Activated CD4-positive, alpha-beta T cell treated with anti-CD3 and anti-CD28 coated beads for 24 hours (primary cell): Measurements from ENCODE around the gene RRH.
"Not testable (repeated sequence)": the region's sequence is repeated elsewhere in the genome, so short reads cannot be mapped to it uniquely, and the experiment has no call there.

Experiments used
- DNase-seq, 2 donors: peaks; one replicate each; pipeline ENCODE4 v3.0.0-alpha.2; 2020; ENCODE audit warnings: low read depth in 2 of 2

RRH gene

DNA sequence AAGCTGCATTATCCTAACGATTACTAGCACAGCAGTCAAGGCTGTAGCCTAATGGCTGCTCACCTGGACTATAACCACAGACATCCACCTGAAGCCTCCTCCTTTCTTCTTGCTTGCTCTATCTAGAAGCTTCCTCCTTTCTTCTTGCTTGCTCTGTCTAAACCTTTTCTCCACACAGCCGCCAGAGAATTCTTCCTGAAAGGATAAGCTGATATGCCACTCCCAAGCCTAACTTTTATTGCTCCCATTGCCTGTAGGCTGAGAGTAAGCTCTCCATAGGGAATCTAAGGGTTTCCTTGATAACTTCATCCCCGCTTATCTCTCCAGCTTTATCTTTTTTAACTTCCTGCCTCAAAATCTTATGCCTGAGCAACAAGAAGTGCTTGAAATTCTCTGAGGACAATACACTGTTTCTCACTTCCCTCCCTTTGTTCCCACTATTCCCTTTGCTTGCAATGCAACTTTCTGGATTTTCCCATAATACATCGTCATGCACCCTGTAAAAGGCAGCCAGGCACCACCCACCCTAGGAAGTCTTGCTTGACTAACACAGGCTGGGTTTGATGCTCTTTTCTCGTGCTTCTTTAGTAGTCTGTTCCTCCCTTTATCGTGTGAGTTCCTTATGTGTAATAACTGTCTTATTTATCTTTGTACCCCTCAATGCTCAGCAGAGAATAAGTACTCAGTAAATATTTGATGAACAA lies 18.8 kb downstream of the RRH start:
- no peak for DNase-seq

DNA sequence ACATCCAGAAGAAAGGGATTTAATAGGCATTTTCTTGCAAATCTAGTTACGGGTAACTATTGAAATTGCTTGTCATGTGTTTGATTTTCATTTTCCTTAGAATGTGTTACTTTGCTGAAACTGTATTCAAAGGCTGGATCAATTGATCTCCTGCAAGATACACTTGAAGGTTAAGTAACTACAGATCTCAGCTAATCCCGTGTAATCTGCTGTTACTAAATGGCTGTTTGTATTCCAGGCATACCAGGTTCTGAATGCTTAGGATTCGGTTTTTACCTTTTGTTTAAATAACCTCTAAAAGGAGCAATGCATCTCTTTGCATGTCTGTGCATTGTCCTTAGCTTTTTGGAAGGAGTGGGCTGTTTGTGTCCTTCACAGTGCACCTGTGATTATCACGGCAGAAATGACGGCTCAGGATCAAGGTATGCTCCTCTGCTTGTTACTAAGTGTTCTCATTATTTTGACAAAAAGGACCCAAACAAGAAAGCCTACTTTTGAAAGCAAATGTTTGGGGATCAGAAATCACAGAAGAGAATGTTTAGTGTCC lies 20.2 kb downstream of the RRH start, which contains the start of gene LRIT3:
Gene LRIT3, plus strand, starts transcription at position 212 of the 547 bp plus-strand sequence. Its CDS starts 95 bp downstream, at position 307.
- DNase-seq, result no peak

DNA sequence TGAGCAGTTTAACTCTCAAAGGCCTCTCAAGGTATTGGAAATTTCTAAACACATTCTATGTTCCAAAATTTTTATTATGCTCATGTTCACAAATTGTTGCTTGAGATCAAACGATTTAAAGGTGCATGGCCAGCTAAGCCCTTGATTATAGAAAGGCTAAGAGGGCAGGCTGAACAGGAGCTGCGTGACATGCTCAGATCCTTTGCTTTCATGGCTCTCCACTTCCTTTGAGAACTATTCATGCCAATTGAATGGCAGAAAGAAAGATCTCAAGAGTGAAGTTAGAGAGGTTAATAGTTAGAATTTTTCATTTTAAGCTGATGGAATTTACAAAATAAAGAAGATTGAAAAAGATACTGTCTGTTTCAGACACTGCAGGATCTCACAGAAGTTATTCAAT lies 20.7 kb downstream of the RRH start:
- no peak for DNase-seq

DNA sequence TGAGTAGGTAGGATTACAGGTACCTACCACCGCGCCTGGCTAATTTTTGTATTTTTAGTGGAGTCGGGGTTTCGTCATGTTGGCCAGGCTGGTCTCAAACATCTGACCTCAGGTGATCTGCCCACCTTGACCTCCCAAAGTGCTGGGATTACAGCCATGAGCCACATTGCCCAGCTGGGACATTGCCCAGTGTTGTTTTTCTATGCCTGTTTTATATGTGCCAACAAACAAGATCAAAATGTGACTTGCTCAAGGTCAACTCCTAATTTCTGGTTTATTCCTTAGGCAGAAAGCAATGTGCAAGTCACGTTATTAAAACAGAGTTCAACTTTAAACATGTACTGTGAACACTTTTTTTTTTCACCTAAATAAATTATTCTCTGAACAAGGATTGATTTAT lies 22.8 kb downstream of the RRH start:
- DNase-seq, result no peak

DNA sequence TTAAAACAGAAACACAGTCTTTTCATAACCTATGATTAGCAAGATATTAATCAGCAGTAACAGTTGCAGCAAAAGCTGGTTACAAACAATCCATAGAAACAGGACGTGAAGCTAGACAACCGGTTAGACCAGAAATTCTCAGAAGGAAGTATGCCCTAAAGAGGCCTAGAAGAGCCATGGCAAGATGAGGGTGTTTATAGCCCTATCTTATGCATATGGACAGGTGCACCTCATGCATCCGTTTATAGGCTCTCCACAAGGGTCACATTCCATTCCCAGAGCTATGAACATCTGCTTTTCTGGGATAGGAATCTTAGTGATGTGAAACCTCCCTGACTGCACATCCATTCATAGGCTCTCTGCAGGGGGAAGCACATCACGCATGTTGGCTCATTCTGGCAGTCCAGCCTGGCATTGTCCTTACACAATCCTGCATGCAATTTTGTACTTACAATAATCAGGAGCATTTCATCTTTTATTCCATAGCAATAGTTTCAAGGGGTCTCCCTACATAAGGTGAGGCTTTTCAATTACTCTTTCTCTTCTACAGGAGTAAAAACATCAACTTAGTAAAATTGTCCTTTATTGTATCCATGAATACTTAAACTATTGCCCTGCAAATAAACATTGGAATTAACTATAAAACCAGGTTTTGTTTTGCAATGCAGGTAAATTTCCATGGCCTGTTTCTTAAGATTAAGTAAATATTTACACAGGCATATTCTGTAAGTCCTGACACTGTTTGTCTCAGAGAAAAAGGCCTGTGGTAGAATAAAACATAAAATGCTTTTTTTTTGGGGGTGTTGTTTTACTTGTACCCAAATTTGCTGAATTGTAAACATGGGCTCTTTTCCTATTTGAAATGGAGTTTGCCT lies 31.9 kb downstream of the RRH start:
- not testable (repeated sequence) for DNase-seq

DNA sequence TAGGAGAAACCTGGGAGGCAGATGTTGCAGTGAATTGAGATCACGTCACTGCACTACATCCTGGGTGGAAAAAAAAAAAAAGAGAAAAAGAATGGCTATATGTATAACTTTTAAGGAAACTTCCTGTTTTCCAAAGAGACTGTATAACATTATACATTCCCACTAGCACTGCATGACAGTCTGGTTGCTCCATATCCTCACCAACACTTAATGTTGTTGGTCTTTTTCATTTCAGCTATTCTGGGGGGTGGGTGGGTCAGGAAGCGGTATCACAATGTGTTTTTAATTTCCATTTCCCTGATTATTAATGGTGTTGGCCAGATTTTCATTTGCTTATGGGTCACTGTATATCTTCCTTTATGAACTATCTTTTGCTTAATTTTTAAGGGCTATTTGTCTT lies 33.5 kb downstream of the RRH start:
- no peak for DNase-seq

DNA sequence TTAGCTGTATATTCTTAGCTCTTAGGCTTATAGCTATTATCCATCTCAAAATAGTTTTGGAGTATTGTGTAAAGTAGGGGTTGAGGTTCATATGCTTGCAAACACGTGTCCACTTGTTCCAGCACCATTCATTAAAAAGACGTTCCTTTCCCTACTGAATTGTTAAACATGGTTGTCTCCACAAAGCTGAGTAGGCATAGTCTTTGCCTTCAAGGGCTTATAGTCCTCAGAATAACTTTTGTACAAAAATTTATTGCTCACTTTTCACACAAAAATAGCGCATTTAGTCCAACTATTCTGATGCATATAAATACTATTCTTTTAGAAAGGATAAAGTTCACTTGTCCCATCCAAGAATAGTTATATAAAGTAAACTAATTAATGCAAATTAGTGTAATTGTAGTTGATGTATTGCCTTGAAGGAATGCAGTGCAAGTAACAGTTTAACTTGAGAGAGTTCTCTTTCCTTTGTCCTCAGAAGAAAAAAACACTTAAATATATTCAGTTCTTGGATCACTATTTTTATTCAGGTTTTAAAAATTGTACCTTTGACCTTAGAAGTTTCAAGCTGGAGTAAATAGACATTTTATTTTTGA lies 34.2 kb downstream of the RRH start:
- no peak for DNase-seq

DNA sequence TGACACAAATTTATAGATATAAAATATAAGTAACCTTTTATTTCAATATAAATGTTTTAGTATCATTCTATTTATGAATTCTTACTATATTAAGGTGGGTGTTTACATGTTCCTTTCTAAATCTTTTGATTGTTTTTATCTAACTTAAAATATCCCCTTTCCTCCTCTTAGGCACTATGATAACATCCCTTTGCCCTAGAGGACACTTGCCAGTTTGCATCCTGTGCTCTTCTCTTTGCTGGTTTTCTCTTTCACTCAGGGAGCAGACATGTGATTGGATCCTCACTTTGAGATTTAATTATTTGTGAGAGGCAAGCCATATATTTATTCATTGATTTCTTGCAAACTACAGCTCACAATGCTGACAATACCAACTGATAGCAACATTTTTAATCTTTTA lies 36.4 kb downstream of the RRH start:
- DNase-seq, result no peak

DNA sequence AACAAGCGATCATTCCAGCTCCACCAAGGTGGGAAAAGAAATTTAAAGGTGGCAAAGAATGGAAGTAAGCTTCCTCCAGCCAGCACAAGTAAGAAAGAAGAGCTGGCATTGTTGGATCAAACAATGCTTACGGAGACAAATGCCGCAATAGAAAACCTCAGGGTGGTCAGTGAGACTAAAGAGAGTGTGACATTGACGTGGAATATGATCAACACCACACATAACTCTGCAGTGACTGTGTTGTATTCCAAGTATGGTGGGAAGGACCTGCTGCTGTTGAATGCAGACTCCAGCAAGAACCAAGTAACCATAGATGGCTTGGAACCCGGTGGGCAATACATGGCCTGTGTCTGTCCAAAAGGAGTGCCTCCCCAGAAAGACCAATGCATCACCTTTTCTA lies 42.3 kb downstream of the RRH start:
- DNase-seq, result no peak

DNA sequence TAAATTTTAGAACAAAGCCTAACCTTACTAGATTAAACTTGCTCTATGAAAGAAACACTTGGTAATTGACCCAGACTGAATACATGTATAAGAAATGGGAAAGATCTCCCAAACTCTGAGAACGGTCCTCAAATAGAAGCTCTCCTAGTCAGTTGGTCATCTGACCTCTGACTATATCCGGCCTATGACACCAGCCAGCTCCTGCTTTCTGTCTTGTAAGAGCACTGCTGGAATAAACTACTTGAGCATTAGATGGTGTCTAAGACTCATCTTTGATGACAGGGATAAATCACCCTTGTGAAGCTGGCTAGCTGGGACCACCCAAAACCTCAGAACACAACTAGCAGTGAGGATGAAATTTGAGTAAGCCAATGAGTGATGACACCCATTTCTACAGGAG lies 44.3 kb downstream of the RRH start:
- DNase-seq, result no peak

DNA sequence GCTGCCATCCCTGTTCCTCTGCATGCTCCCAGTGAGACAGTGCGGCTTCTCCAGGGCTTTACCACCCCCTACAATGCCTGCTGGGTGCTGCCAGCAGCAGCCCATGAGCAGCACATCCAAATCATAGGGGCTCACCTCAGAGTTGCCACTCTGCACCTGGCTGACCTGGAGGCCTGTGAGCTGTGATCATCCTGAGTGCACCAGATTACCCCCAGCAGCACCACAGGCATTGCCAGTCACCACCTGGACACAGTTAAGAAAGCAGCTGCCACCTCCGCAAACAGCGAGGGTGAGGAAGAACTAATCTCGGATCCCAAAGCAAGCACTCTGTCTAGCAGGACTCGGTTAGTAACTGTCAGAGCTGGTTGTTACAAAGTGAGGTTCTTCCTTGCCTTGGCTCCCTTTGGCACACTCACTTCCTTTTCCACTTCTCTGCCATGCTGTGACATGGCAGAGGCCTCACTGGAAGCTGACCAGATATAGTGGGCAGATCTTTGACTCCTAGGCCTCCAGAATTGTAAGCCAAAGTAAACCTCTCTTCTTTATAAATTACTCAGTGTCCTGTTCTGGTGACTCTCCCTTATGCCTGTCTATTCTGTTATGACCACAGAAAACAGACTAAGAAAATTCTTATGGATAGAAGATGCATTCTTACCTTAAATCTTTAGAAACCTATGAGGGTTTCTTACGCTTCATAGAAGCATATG lies 45.3 kb downstream of the RRH start:
- no peak for DNase-seq

DNA sequence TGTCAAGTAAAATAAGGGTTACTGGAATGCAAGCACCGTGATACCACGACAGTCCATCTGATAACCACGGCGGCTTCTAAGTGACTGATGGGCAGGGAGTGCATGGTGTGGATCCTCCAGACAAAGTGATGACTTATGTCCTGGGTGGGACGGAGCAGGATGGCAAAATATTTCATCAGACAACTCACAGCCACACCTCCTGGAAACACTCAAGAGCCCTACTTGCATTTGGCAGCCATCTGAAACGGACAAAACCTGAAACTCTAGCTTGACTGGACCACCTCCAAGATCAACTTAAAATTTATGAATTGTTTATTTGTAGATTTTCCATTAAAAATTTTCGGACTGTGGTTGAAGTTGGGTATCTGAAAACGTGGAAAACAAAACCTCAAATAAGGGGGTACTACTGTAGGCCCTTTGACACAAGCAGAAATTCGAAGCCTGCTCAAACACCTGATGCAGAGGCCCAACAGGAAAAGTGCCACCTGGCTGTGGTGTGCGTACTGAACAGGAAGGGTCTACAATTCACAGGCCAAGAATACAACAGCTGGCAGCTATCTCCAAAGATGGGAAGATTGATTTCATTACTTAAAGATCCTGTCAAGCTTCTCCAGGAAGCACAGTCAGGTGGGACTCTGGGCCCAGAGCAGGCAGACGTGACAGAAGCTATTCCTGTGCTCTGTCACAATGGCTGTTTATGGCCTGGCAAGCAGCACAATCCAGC lies 46.2 kb downstream of the RRH start:
- DNase-seq, result no peak

DNA sequence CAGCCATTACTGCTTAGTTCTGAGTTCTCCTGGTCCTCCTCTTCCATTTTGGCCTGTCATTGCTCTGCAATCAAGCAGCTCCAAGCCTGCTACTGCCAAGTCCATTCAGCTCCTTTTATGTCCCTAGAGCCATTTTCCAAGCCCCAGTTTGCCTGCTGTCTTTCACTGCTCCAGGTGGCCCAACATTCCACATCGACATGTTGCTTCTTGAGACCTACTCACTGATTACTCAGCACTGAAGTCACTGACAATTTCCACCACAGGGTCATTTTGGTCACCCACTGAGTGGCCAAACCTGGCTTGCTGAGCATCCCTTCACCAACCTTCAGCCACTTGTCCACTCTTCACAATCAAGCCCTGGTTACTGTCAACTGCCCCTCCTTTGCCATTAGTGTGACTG lies 47.3 kb downstream of the RRH start:
- no peak for DNase-seq

DNA sequence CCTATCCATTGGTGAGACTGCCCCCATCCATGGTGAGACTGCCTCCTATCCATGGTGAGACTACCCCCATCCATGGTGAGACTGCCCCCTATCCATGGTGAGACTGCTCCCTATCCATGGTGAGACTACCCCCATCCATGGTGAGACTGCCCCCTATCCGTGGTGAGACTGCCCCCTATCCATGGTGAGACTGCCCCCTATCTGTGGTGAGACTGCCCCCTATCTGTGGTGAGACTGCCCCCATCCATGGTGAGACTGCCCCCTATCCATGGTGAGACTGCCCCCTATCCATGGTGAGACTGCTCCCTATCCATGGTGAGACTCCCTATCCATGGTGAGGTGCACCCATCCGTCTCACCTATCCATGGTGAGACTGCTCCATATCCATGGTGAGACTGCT lies 47.8 kb downstream of the RRH start:
- DNase-seq, result not testable (repeated sequence)

DNA sequence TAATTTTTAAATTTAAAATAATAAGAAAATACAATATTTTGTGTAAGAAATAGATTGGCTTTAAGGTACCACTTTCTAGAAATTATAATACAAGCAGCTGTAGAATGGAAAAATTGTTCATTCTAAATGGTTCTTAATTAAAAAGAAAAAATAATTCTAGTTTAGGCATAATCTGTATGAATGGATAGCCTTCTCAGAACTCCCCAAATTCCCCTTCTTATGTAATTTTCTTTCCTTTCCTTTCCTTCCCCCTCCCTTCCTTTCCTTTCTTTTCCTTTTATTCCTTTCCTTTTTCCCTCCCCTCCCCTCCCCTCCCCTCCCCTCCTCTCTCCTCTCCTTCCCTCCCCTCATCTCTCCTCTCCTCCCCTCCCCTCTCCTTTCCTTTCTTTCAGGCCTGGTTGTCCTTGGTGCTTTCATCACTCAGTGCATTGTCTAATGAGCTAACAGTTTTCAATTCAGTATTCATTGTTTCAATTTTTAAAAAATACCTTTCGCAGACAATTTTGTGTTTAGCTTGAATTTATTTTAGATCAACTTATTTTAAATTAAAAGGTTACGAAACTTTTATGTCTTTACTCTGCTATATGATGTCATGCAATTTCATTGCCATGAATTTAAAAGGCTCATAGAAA lies 49.0 kb downstream of the RRH start:
- DNase-seq, result no peak

DNA sequence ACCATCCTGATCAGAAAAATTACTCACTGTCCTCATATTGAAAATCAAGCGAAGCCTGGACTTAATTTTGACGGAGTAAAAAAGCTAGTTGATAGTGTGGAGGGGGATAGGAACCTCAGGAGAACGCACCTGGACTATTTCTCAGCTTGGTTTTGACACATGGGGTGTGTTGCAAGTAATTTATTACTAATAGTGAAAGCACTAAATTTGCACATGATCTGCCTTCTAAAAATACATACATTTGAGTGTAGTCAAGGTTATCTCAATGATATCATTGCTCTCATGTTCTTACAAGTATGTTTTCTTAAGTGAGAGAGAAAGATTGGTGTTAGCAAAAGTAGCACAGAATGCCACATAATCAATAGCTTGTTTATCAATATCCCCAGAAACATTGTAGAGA lies 49.6 kb downstream of the RRH start:
- no peak for DNase-seq

DNA sequence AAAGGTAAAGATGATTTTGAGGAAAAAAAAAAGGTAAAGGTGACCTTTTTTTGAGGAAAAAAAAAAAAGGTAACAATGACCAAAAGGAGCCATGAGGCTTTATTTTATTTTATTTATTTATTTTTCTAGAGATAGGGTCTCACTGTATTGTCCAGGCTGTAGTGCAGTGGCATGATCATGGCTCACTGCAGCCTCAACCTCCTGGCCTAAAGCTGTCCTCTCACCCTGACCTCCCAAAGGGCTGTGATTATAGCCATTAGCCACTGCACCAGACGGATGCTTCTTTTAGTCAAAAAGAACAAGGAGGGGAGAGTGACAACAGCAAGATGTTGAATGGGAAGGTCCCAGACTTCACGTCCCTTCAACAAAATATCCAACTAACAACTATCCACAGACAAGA lies 50.6 kb downstream of the RRH start:
- DNase-seq, result no peak

DNA sequence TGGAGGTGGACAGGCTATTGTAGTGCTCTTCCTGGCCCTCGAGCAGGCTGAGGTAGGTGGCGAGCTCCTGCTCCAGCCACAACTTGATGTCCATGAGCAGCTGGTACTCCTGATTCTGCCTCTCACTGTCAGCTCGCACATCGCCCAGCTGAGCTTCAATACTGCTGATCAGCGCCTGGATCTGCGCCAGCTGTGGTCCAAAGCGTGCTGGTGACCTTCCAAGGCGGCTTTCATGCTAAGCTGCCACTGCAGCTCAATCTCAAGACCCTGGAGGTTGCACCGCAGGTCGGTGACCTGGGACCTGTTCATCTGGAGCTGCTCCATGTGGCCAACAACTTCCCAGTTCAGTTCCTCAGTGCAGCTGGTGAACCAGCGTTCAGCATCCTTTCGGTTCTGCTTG lies 51.3 kb downstream of the RRH start:
- no peak for DNase-seq

DNA sequence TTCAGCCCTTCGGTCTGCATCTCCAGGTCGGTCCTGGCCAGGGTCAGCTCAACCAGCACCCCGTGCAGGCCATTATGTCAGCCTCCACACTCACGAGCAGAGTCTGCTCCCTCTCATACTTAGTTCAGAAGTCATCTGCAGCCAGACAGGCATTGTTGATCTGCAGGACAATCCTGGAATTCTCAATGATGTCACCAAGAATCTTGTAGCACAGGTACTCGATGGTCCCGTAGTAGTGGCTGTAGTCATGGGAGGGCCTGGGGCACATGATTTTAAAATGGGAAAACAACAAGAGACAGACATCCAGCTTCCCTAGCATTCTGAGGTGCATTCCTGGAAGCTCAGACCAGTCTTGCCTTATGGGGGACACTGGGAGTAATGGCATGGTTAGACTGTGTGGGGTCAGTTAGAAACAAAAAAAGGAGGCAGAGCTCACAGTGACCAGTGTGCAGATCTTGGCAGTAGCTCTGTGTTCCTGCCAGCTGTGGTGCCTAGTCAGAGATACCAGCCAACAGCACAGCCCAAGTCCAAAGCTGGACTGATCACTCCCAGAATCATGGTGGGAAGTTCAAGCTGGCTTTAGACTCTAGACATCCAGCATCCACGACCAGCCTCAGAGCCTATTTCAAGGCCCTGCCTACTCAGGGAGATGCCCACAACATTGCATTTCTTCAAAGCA lies 52.0 kb downstream of the RRH start:
- DNase-seq, result no peak

DNA sequence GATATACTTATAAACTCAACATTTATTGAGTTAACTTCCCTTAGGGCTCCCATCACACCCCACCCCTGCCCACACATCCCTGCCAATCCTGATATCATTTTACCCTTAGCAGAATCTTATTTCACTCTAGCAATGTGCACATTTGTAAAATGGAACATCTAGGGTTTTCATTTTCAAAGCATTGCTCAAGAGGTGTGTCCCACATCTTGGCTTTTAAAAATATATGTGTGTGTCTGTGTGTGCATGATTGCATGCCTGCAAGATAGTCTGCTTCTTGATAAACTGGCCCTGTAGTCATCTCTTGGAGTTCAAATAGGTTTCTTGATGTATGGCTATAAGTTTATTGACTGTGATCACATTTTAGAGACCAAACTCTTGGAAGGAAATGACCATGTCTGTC lies 58.5 kb downstream of the RRH start:
- DNase-seq, result no peak
